ENCODE results near the gene CKMT2. TPM values are rescaled to one million over a fixed set of nuclear protein-coding genes. Genes with fewer than 3 reads are reported as not detected.

The CKMT2 gene
- total RNA-seq, 6 donors from 2014 or later, result 2.1 to 2.7 (median 2.3) TPM; not detected in 3

- no peak for DNase-seq
- Histone ChIP-seq H3K4me3 (no peak overlapping the region), H3K9me3 (no peaks in the 10 kb centered on the region), H3K27me3 (no peaks in the 10 kb centered on the region), H3K36me3 (peaks cover 0 to 22% (median 3%) of the 10 kb centered on the region in 4 donors), H3K27ac (no peak overlapping the region), H3K4me1 (peaks cover 7 to 20% (median 9%) of the 10 kb centered on the region in 4 donors)
- ATAC-seq (ENCODE audit: low FRiP score in 2 of 2), result no peak
- TF ChIP-seq POLR2AphosphoS5 (IDR thresholded peaks at IDR 0.05) (no peak), CTCF (IDR thresholded peaks at IDR 0.05) (no peak), EP300 (IDR thresholded peaks at IDR 0.05) (no peak), POLR2A (IDR thresholded peaks at IDR 0.05) (no peak)
Measured at GRCh38 chr5:81305785-81306184, 72.7 kb downstream of the CKMT2 start.

GRCh38 chr5:81308836-81309235 is 75.7 kb downstream of the CKMT2 start:
- ATAC-seq (ENCODE audit: low FRiP score in 2 of 2), result no peak
- Histone ChIP-seq H3K4me1 (no peaks in the 10 kb centered on the region), H3K9me3 (no peaks in the 10 kb centered on the region), H3K27me3 (no peaks in the 10 kb centered on the region), H3K4me3 (no peak overlapping the region), H3K27ac (no peak overlapping the region), H3K36me3 (peaks cover 12 to 52% (median 22%) of the 10 kb centered on the region in 4 donors)
- 96 to 98% methylated on average over 2 of the region's 2 CpGs for WGBS, 2 donors
- TF ChIP-seq POLR2AphosphoS5 (IDR thresholded peaks at IDR 0.05) (no peak), CTCF (IDR thresholded peaks at IDR 0.05) (no peak), EP300 (IDR thresholded peaks at IDR 0.05) (no peak), POLR2A (IDR thresholded peaks at IDR 0.05) (no peak)
- no peak for DNase-seq

GRCh38 chr5:81310402-81311063 is 77.4 kb downstream of the CKMT2 start:
- H3K27ac ChIP-seq, result no peak overlapping the region
- H3K4me1 ChIP-seq, result no peaks in the 10 kb centered on the region
- H3K27me3 ChIP-seq, result no peaks in the 10 kb centered on the region
- WGBS, 2 donors, result 65 to 75% methylated on average over 1 of the region's 1 CpG
- peaks cover 12 to 52% (median 23%) of the 10 kb centered on the region in 4 donors for H3K36me3 ChIP-seq
- no peaks in the 10 kb centered on the region for H3K9me3 ChIP-seq
- DNase-seq (no peak), ATAC-seq (ENCODE audit: low FRiP score in 2 of 2) (no peak)
- H3K4me3 ChIP-seq, result no peak overlapping the region
- TF ChIP-seq POLR2A (IDR thresholded peaks at IDR 0.05), result no peak
- no peak for TF ChIP-seq POLR2AphosphoS5 (IDR thresholded peaks at IDR 0.05)
- no peak for TF ChIP-seq CTCF (IDR thresholded peaks at IDR 0.05)
- TF ChIP-seq EP300 (IDR thresholded peaks at IDR 0.05), result no peak

- no peaks in the 10 kb centered on the region for H3K27me3 ChIP-seq
- H3K4me1 ChIP-seq, result no peaks in the 10 kb centered on the region
- H3K4me3 ChIP-seq, result no peak overlapping the region
- no peak for TF ChIP-seq CTCF (IDR thresholded peaks at IDR 0.05)
- ATAC-seq (ENCODE audit: low FRiP score in 2 of 2) (no peak), DNase-seq (no peak)
- no peak overlapping the region for H3K27ac ChIP-seq
- no peaks in the 10 kb centered on the region for H3K9me3 ChIP-seq
- H3K36me3 ChIP-seq, result peaks cover 12 to 52% (median 23%) of the 10 kb centered on the region in 4 donors
Measured at GRCh38 chr5:81313278-81313677, 80.2 kb downstream of the CKMT2 start.

GRCh38 chr5:81313686-81314085 is 80.6 kb downstream of the CKMT2 start:
- TF ChIP-seq EP300 (IDR thresholded peaks at IDR 0.05) (no peak), CTCF (IDR thresholded peaks at IDR 0.05) (no peak), POLR2A (IDR thresholded peaks at IDR 0.05) (no peak), POLR2AphosphoS5 (IDR thresholded peaks at IDR 0.05) (no peak)
- H3K36me3 ChIP-seq, result peaks cover 12 to 52% (median 23%) of the 10 kb centered on the region in 4 donors

More at GRCh38 chr5:81313686-81314085, 80.6 kb downstream of the CKMT2 start:
- no peak overlapping the region for H3K4me3 ChIP-seq
- ATAC-seq (ENCODE audit: low FRiP score in 2 of 2), result no peak
- DNase-seq, result no peak
- no peaks in the 10 kb centered on the region for H3K4me1 ChIP-seq
- whole genome bisulfite sequencing, 2 donors, result 83 to 96% methylated on average over 3 of the region's 3 CpGs
- no peak overlapping the region for H3K27ac ChIP-seq
- no peaks in the 10 kb centered on the region for H3K9me3 ChIP-seq
- H3K27me3 ChIP-seq, result no peaks in the 10 kb centered on the region
